ENCODE measurements around the gene UTP15. TPM values are rescaled to one million over a fixed set of nuclear protein-coding genes. Genes with fewer than 3 reads are reported as not detected.

UTP15 gene
- total and polyA plus RNA-seq, 10 of the 15 experiments (the other 5 are each of a cell fraction or from before 2014, with no cell fraction given), result 22.5 to 39.4 (median 29.6) TPM

GRCh38 chr5:73612799-73613198, 47.3 kb downstream of the UTP15 start:
- ChIA-PET SMC1A (ENCODE audit: uncharacterized antibody, unreplicated experiment) (interaction anchor here (0.9 to 1.6 kb wide), 3 partner anchors 16 to 181 kb away, joined by 3 to 4 read pairs (median 3); no protein-coding TSS in a partner anchor), POLR2A (no interaction called here), CTCF (interaction anchor here (1.8 kb wide), 1 partner anchor 22 kb away, joined by 8 read pairs; no protein-coding TSS in a partner anchor), RAD21 (ENCODE audit: unreplicated experiment) (interaction anchor here (1.3 kb wide), 1 partner anchor 80 kb away, joined by 4 read pairs; no protein-coding TSS in a partner anchor)
- no peaks in the 10 kb centered on the region for H3K79me2 ChIP-seq (ENCODE audit: control insufficient read depth, insufficient read depth, low read length)
- no peaks in the 10 kb centered on the region for H3K9me3 ChIP-seq (replicated peaks; ENCODE audit: control insufficient read depth, insufficient read depth, low read length)
- TF ChIP-seq ZBTB33 (IDR thresholded peaks at IDR 0.05) (no peak), IKZF1 (conservative IDR thresholded peaks at IDR 0.05) (no peak), TCF3 (IDR thresholded peaks at IDR 0.05; ENCODE audit: borderline replicate concordance, insufficient read depth, low read depth, low read length) (no peak), PAX5 (IDR thresholded peaks at IDR 0.05; ENCODE audit: borderline replicate concordance, low read depth, low read length) (no peak), ZBTB11 (CRISPR knock-in tag; IDR thresholded peaks at IDR 0.05) (no peak), MTA2 (IDR thresholded peaks at IDR 0.05; ENCODE audit: low read depth) (no peak), ESRRA (IDR thresholded peaks at IDR 0.05; ENCODE audit: low read length) (no peak), PAX8 (IDR thresholded peaks at IDR 0.05) (no peak), POLR2AphosphoS5 (IDR thresholded peaks at IDR 0.05; ENCODE audit: low read length) (no peak), E2F4 (IDR thresholded peaks at IDR 0.05; ENCODE audit: low read depth, low read length) (no peak), SUPT20H (IDR thresholded peaks at IDR 0.05; ENCODE audit: borderline replicate concordance, control insufficient read depth, low read depth, low read length) (no peak), NFIC (IDR thresholded peaks at IDR 0.05; ENCODE audit: low read depth, low read length) (no peak), TARDBP (IDR thresholded peaks at IDR 0.05; ENCODE audit: borderline replicate concordance) (no peak), KAT2A (conservative IDR thresholded peaks at IDR 0.05; ENCODE audit: control insufficient read depth, low read depth, low read length) (no peak)
- H3K4me3 ChIP-seq, result no peak overlapping the region
- 69% methylated on average over 3 of the region's 3 CpGs for WGBS (ENCODE audit: insufficient coverage, insufficient replicate concordance, low lambda C conversion rate, missing lambda C conversion rate)
- DNase-seq (ENCODE audit: low read depth, low spot score) (no peak), ATAC-seq (no peak), FAIRE-seq (no peak)
- H3K4me1 ChIP-seq (ENCODE audit: control insufficient read depth, insufficient read depth, low read length), result peaks cover 5% of the 10 kb centered on the region
- no peaks in the 10 kb centered on the region for H3K36me3 ChIP-seq (ENCODE audit: control insufficient read depth in 2 of 2, insufficient read depth in 2 of 2, low read length in 1 of 2)
- H3K9ac ChIP-seq (ENCODE audit: control insufficient read depth, insufficient read depth, low read length), result no peak overlapping the region
- intact Hi-C loops (cut with micrococcal nuclease; ENCODE audit: unreplicated experiment), result no loop called here
- no peak overlapping the region for H3K27ac ChIP-seq (ENCODE audit: control insufficient read depth, insufficient read depth)
- in situ Hi-C loops (cut with MboI), result no loop called here
- H2AFZ ChIP-seq (ENCODE audit: control insufficient read depth, low read depth, low read length), result no peak overlapping the region
- no TSS peak for BruUV-seq (replicated peaks)
- no peaks in the 10 kb centered on the region for H4K20me1 ChIP-seq (ENCODE audit: control insufficient read depth, insufficient read depth)
- H3K4me2 ChIP-seq (ENCODE audit: control insufficient read depth, insufficient read depth), result no peak overlapping the region
- no peaks in the 10 kb centered on the region for H3K27me3 ChIP-seq (replicated peaks in 1 of 2; ENCODE audit: control insufficient read depth in 2 of 2, insufficient read depth in 2 of 2, low read length in 1 of 2)

Measured in GM12878 (cell line).